H1 (cell line): ENCODE results near the gene CLMP. TPM values are rescaled to one million over a fixed set of nuclear protein-coding genes. Genes with fewer than 3 reads are reported as not detected.

Experiments used
- CTCF ChIA-PET: fragments of 300-600 bp; sonication (Branson Sonifier 250); formaldehyde crosslinking; loops from one replicate; lab custom pipeline; 2021; ENCODE audit not compliant: partially characterized antibody; lab: Charles Lee
- POLR2A ChIA-PET: fragments of 300-600 bp; sonication (Branson Sonifier 250); formaldehyde crosslinking; loops from one replicate; lab custom pipeline; 2021; ENCODE audit warnings: inconsistent platforms; ENCODE audit not compliant: partially characterized antibody; lab: Charles Lee
- DNase-seq, 2 experiments: peaks; one replicate each; pipeline versions ENCODE4 v3.0.0 to v3.0.0-alpha.2; 2010 to 2022; ENCODE audit warnings: low spot score in 2 of 2, low read depth in 1 of 2, mixed read lengths in 1 of 2
- FAIRE-seq: peaks from 2 replicates; lab custom pipeline; 2011; peaks lifted over from hg19 to GRCh38; lab: Jason Lieb, UNC
- H2AFZ ChIP-seq: 2 replicates; pipeline ENCODE4 v1.8.1; 2012; ENCODE audit warnings: low read length, inconsistent platforms
- H2AK5ac ChIP-seq: 2 replicates; pipeline ENCODE4 v1.6.1; 2013; ENCODE audit warnings: low read depth, low read length
- H2BK120ac ChIP-seq: replicated peaks from 2 replicates; pipeline ENCODE3; 2013; ENCODE audit warnings: low read depth, low read length, inconsistent platforms
- H2BK12ac ChIP-seq: 2 replicates; pipeline ENCODE4 v1.6.1; 2013; ENCODE audit warnings: low read depth, low read length
- H2BK15ac ChIP-seq: 2 replicates; pipeline ENCODE4 v1.6.1; 2013; ENCODE audit warnings: low read length
- H2BK20ac ChIP-seq: 2 replicates; pipeline ENCODE4 v1.6.1; 2013; ENCODE audit warnings: low read length
- H2BK5ac ChIP-seq: 2 replicates; pipeline ENCODE4 v1.6.1; 2013; ENCODE audit warnings: low read depth, low read length
- H3K14ac ChIP-seq: 2 replicates; pipeline ENCODE4 v1.6.1; 2013; ENCODE audit warnings: inconsistent platforms; ENCODE audit not compliant: insufficient read length
- H3K18ac ChIP-seq: 2 replicates; pipeline ENCODE4 v1.6.1; 2013; ENCODE audit warnings: low read length; ENCODE audit errors: extremely low read depth
- H3K23ac ChIP-seq: 2 replicates; pipeline ENCODE4 v1.6.1; 2013; ENCODE audit warnings: inconsistent platforms; ENCODE audit not compliant: insufficient read length
- H3K23me2 ChIP-seq: 2 replicates; pipeline ENCODE4 v1.6.1; 2013; ENCODE audit warnings: low read depth, low read length
- H3K27ac ChIP-seq: 2 replicates; pipeline ENCODE4 v1.6.1; 2011; ENCODE audit warnings: low read depth, low read length, inconsistent platforms
- H3K27me3 ChIP-seq, 4 experiments: replicated peaks in 1 of 4; 1 replicate in 1 of 4; 2 replicates in 3 of 4; pipeline versions ENCODE4 v1.6.1 to v1.8.1; 2011 to 2013; ENCODE audit warnings: low read length in 3 of 4, mild to moderate bottlenecking in 3 of 4, inconsistent platforms in 2 of 4, mixed read lengths in 2 of 4, moderate library complexity in 1 of 4; ENCODE audit not compliant: control insufficient read depth in 3 of 4, insufficient read depth in 3 of 4; ENCODE audit errors: extremely low read depth in 1 of 4
- H3K36me3 ChIP-seq, 4 experiments: 2 replicates each; pipeline versions ENCODE4 v1.6.1 to v1.8.1; 2011 to 2013; ENCODE audit warnings: mild to moderate bottlenecking in 4 of 4, low read length in 3 of 4, moderate library complexity in 2 of 4, control low read depth in 1 of 4, inconsistent platforms in 1 of 4; ENCODE audit not compliant: insufficient read depth in 4 of 4, control insufficient read depth in 2 of 4
- H3K4ac ChIP-seq: replicated peaks from 2 replicates; pipeline ENCODE3; 2013; ENCODE audit warnings: low read length, low read depth, mixed read lengths, inconsistent platforms; ENCODE audit not compliant: insufficient read length
- H3K4me1 ChIP-seq, 4 experiments: replicated peaks in 1 of 4; 1 replicate in 1 of 4; 2 replicates in 3 of 4; pipeline versions ENCODE4 v1.6.1 to v1.8.1; 2011 to 2013; ENCODE audit warnings: low read length in 3 of 4, inconsistent platforms in 2 of 4, mixed read lengths in 1 of 4; ENCODE audit not compliant: insufficient read depth in 4 of 4, control insufficient read depth in 3 of 4
- H3K4me2 ChIP-seq, 2 experiments: 2 replicates each; pipeline versions ENCODE4 v1.6.1 to v1.8.1; 2011 to 2013; ENCODE audit warnings: low read depth in 2 of 2, low read length in 2 of 2, control low read depth in 1 of 2, inconsistent platforms in 1 of 2, mild to moderate bottlenecking in 1 of 2; ENCODE audit not compliant: insufficient read depth in 1 of 2
- H3K4me3 ChIP-seq, 4 experiments: fragments of 200-600, 300-600 bp in 1 of 4; sonication (generic), shearing (Covaris generic), sonication (Bioruptor Twin) in 1 of 4; 2 replicates each; pipeline versions ENCODE4 v1.5.1 to v1.8.1; 2011 to 2016; ENCODE audit warnings: low read length in 4 of 4, low read depth in 3 of 4, control low read depth in 2 of 4, inconsistent platforms in 2 of 4, mild to moderate bottlenecking in 2 of 4, mixed read lengths in 1 of 4, moderate library complexity in 1 of 4; ENCODE audit not compliant: insufficient read depth in 2 of 4; ENCODE audit errors: extremely low read depth in 1 of 4
- H3K56ac ChIP-seq: replicated peaks from 2 replicates; pipeline ENCODE3; 2013; ENCODE audit warnings: low read depth, mild to moderate bottlenecking, mixed read lengths, low read length, inconsistent platforms; ENCODE audit not compliant: insufficient read length
- H3K79me1 ChIP-seq: 2 replicates; pipeline ENCODE4 v1.6.1; 2013; ENCODE audit warnings: low read depth, low read length, control low read depth
- H3K79me2 ChIP-seq, 2 experiments: 2 replicates each; pipeline versions ENCODE4 v1.6.1 to v1.8.1; 2012 to 2013; ENCODE audit warnings: low read length in 2 of 2, mild to moderate bottlenecking in 2 of 2, inconsistent platforms in 1 of 2; ENCODE audit not compliant: insufficient read depth in 2 of 2, control insufficient read depth in 1 of 2
- H3K9ac ChIP-seq, 4 experiments: replicated peaks in 1 of 4; 1 replicate in 1 of 4; 2 replicates in 3 of 4; pipeline versions ENCODE4 v1.6.1 to v1.8.1; 2011 to 2013; ENCODE audit warnings: low read depth in 3 of 4, low read length in 3 of 4, control low read depth in 2 of 4, mild to moderate bottlenecking in 2 of 4, moderate library complexity in 2 of 4, inconsistent platforms in 1 of 4; ENCODE audit errors: extremely low read depth in 1 of 4
- H3K9me3 ChIP-seq, 2 experiments: 2 replicates each; pipeline versions ENCODE4 v1.6.1 to v1.8.1; 2012 to 2013; ENCODE audit warnings: mild to moderate bottlenecking in 2 of 2, moderate library complexity in 2 of 2, control low read depth in 1 of 2, inconsistent platforms in 1 of 2, low read depth in 1 of 2, low read length in 1 of 2, mixed read lengths in 1 of 2; ENCODE audit not compliant: insufficient read depth in 2 of 2
- H4K20me1 ChIP-seq, 2 experiments: replicated peaks in 1 of 2; 2 replicates each; pipeline versions ENCODE3 to v1.8.1; 2011 to 2013; ENCODE audit warnings: inconsistent platforms in 2 of 2, low read length in 2 of 2, mild to moderate bottlenecking in 1 of 2; ENCODE audit not compliant: insufficient read depth in 2 of 2, control insufficient read depth in 1 of 2
- H4K5ac ChIP-seq: 2 replicates; pipeline ENCODE4 v1.6.1; 2013; ENCODE audit warnings: low read length, low read depth, mixed read lengths, inconsistent platforms; ENCODE audit not compliant: insufficient read length
- H4K8ac ChIP-seq: 2 replicates; pipeline ENCODE4 v1.8.0; 2013; ENCODE audit warnings: mild to moderate bottlenecking, moderate library complexity, low read length, inconsistent platforms; ENCODE audit not compliant: insufficient read depth; ENCODE audit errors: extremely low read depth
- H4K91ac ChIP-seq: replicated peaks from 2 replicates; pipeline ENCODE3; 2013; ENCODE audit warnings: low read length, mixed read lengths, inconsistent platforms; ENCODE audit not compliant: insufficient read length
- CBX5 ChIP-seq: fragments of 300-800, 300-1000 bp; sonication (generic); IDR thresholded peaks from 2 replicates; pipeline ENCODE4 v1.7.1; 2016; ENCODE audit warnings: antibody characterized with exemption, low read length, low read depth
- CHD1 ChIP-seq: IDR thresholded peaks from 2 replicates; pipeline ENCODE4 v1.6.1; 2012; ENCODE audit warnings: low read depth, low read length, improper control_type of control experiment
- HDAC2 ChIP-seq, 2 experiments: fragments of 300-600 bp in 1 of 2; sonication (generic) in 1 of 2; IDR thresholded peaks; 2 replicates each; pipeline ENCODE4 v1.6.1; 2011 to 2012; ENCODE audit warnings: low read depth in 2 of 2, low read length in 2 of 2, mild to moderate bottlenecking in 2 of 2, moderate library complexity in 2 of 2, borderline replicate concordance in 1 of 2, inconsistent platforms in 1 of 2
- NANOG ChIP-seq: IDR thresholded peaks from 2 replicates; pipeline ENCODE4 v1.6.1; 2011; ENCODE audit warnings: low read length, low read depth, mild to moderate bottlenecking, inconsistent platforms; ENCODE audit not compliant: insufficient read depth, poor library complexity, severe bottlenecking
- SP1 ChIP-seq: IDR thresholded peaks from 2 replicates; pipeline ENCODE4 v1.6.1; 2011; ENCODE audit warnings: low read depth, low read length
- USF2 ChIP-seq: IDR thresholded peaks from 2 replicates; pipeline ENCODE4 v1.6.1; 2011; ENCODE audit warnings: low read length, improper control_type of control experiment
- WGBS, 2 experiments: shearing (Covaris generic) in 1 of 2; methylation state at CpG; one replicate each; pipeline versions ENCODE4 v1.1.6 to v1.1.7; 2013 to 2015; ENCODE audit warnings: low lambda C conversion rate in 2 of 2, mixed read lengths in 2 of 2, inconsistent platforms in 1 of 2, low coverage in 1 of 2, missing lambda C conversion rate in 1 of 2; ENCODE audit not compliant: insufficient replicate concordance in 2 of 2, insufficient coverage in 1 of 2, insufficient read length in 1 of 2; ENCODE audit errors: extremely low coverage in 1 of 2, missing lambda C conversion rate in 1 of 2; 5-methylcytosine and 5-hydroxymethylcytosine counted together
- polyA plus RNA-seq, 7 experiments: library from polyadenylated mRNA; depleted of rRNA in 3 of 7; stranded (reverse) in 5 of 7; unstranded in 2 of 7; fragments of >200 nt in 5 of 7; fragments of 200-250 nt in 2 of 7; gene quantifications; 1 replicate in 5 of 7; 2 replicates in 1 of 7; 4 replicates in 1 of 7; pipeline versions ENCODE4 v1.2.1 to v1.2.3, GENCODE V29; 2011 to 2013; ENCODE audit warnings: missing spikeins in 2 of 7, mixed read lengths in 2 of 7
- total RNA-seq: library from RNA; stranded (reverse); fragmentation: NEBNext Ultra II Directional; extraction: Animal tissue kit (Norgen Biotek cat#: 25700); gene quantifications from 2 replicates; pipeline ENCODE4 v1.2.1, GENCODE V29; 2021

Gene CLMP
- total and polyA plus RNA-seq, 2 of the 8 experiments (the other 6 are each of a cell fraction or from before 2014, with no cell fraction given) = 9.9 to 24.1 TPM

GRCh38 chr11:123086305-123086704 lies 108.7 kb downstream of the CLMP start:
- Histone ChIP-seq H2AK5ac (no peak overlapping the region), H3K4me3 (no peak overlapping the region), H2BK12ac (no peak overlapping the region), H3K23me2 (no peaks in the 10 kb centered on the region), H4K5ac (no peak overlapping the region), H3K14ac (no peak overlapping the region), H3K4me1 (no peaks in the 10 kb centered on the region), H2BK5ac (no peak overlapping the region), H3K56ac (no peak overlapping the region), H4K91ac (no peak overlapping the region), H3K36me3 (peaks cover 0 to 3% (median 1%) of the 10 kb centered on the region in 4 experiments; a peak in 3 of 8 replicates), H3K79me1 (no peaks in the 10 kb centered on the region), H3K9me3 (no peaks in the 10 kb centered on the region), H3K23ac (no peak overlapping the region), H3K4me2 (no peak overlapping the region), H3K9ac (no peak overlapping the region), H4K20me1 (no peaks in the 10 kb centered on the region), H3K27me3 (no peaks in the 10 kb centered on the region), H2AFZ (no peak overlapping the region), H4K8ac (no peak overlapping the region), H3K27ac (no peak overlapping the region), H2BK15ac (no peak overlapping the region), H2BK20ac (no peak overlapping the region), H2BK120ac (no peak overlapping the region), H3K18ac (no peak overlapping the region), H3K79me2 (no peaks in the 10 kb centered on the region), H3K4ac (no peak overlapping the region)
- CTCF ChIA-PET = interaction anchor here (1.3 to 2.1 kb wide), 2 partner anchors 16 to 25 kb away, joined by 5 to 7 read pairs; no protein-coding TSS in a partner anchor
- FAIRE-seq = no peak
- no peak for DNase-seq
- POLR2A ChIA-PET = interaction anchor here (1.0 kb wide), 1 partner anchor 24 kb away, joined by 5 read pairs; the partner anchor contains the start of gene HSPA8
- 76% methylated on average over 1 of the region's 1 CpG; no CpG with 5 or more reads in 1 of the 2 experiments for WGBS, 2 experiments
- TF ChIP-seq SP1 (no peak), CHD1 (no peak), HDAC2 (IDR thresholded peaks at IDR 0.05; ENCODE audit: borderline replicate concordance in 1 of 2, low read depth in 2 of 2, low read length in 2 of 2) (no peak), NANOG (no peak), CBX5 (no peak), USF2 (no peak)
